NCI-H748 treated with DMSO at 0.1 percent for 48 hours (cell line): Measurements from ENCODE around the gene IFIT2.
A peak's percentile ranks its signal among the peaks of the same experiment; 100 is the strongest.
"Not testable (repeated sequence)": the region's sequence is repeated elsewhere in the genome, so short reads cannot be mapped to it uniquely, and the experiment has no call there.

ENCODE experiments used
- DNase-seq: peaks from one replicate; lab custom pipeline; 2025; lab: John Stamatoyannopoulos, UW

The IFIT2 gene, protein sequence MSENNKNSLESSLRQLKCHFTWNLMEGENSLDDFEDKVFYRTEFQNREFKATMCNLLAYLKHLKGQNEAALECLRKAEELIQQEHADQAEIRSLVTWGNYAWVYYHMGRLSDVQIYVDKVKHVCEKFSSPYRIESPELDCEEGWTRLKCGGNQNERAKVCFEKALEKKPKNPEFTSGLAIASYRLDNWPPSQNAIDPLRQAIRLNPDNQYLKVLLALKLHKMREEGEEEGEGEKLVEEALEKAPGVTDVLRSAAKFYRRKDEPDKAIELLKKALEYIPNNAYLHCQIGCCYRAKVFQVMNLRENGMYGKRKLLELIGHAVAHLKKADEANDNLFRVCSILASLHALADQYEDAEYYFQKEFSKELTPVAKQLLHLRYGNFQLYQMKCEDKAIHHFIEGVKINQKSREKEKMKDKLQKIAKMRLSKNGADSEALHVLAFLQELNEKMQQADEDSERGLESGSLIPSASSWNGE

DNA sequence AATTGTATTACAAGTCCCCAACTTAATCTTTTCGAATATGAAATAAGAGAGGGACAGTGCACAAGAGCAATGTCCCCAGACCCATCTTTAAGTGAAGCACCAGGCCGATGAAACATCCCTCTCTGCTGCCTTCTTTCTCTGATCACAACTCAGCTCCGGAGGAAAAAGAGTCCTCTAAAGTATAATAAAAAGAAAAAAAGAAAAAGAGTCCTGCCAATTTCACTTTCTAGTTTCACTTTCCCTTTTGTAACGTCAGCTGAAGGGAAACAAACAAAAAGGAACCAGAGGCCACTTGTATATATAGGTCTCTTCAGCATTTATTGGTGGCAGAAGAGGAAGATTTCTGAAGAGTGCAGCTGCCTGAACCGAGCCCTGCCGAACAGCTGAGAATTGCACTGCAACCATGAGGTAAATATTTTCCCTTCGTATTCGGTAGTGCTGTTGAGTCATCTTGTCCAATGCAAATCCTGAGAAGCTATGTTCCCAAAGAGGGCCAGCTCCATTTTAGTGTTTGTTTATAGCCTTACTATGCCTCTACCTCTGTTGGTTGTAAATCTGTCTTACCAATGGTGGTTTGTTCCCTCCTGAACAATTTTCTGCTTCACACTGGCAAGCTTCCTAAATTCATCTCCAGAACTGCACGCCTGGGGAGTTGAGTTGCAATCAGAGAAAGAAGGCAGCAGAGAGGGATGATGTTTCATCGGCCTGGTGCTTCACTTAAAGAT, at the start of gene IFIT2:
TSS of gene IFIT2 (plus strand) at position 326 of the 725 bp plus-strand sequence. CDS start at position 404, 78 bp downstream.
- peak; percentile 41 for DNase-seq

DNA sequence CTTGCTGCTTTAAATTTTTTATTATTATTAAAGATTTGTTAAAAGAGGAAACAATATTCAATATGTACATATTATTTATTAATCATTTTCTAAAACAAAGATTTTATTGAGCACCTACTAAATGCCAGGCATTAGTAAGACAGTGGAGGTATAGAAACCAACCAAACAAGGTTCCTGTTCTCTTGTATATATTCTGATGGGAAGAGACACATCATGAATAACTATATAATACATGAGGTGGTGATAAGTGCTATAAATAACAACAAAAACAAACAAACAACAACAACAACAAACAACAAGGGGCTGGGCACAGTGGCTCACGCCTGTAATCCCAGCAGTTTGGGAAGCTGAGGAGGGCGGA, 49.6 kb upstream of the IFIT2 start:
- no peak for DNase-seq

DNA sequence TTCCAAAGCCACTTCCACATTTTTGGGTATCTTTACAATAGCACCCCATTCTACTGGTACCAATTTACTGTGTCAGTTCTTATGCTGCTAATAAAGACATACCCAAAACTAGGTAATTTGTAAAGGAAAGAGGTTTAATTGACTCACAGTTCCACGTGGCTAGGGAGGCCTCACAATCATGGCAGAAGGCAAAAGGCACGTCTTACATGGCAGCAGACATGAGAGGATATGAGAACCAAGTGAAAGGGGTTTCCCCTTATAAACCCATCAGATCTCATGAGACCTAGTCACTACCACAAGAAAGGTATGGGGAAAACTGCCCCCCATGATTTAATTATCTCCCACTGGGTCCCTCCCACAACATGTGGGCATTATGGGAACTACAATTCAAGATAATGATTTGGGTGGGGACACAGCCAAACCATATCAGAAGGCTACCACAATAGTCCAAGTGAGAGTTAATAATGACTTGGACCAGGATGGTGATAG, 46.7 kb upstream of the IFIT2 start:
- not testable (repeated sequence) for DNase-seq

DNA sequence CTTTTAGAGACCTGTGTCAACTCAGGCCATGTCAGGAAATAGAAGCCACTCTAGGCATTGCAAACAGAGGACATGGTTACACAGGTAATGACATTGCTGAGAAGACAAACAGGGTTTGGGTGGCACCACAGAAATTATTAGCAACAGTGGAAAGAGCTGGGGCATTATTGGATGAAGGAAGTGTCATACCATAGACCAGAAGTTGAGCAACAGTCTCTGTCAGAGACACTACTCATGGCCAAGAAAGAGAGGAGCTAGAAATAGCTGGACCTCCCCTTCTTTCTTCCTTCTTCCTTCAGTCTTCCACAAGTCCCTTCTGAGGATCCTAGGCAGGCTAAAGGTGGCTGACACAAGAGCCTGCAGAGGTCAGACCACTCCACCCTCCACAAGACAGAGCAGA, 46.1 kb upstream of the IFIT2 start:
- DNase-seq = no peak

DNA sequence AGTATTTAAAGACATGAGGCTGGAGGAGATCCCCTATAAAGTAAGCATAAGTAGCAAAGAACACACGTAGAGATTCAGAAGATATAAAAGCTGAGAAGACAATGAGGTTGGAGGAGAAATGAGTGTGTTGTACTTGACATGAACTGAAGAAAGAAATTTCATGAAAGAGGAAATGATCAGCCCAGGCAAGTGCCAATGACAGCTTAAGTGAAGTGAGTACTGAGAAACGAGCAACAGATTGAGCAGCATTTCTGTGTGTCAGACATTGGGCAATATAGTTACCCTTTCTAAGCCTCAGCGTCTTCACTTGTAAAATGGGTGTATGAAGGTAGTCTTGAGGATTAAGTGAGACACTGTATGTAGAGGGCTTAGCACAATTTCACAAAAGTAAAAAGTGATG, 45.5 kb upstream of the IFIT2 start:
- no peak for DNase-seq

DNA sequence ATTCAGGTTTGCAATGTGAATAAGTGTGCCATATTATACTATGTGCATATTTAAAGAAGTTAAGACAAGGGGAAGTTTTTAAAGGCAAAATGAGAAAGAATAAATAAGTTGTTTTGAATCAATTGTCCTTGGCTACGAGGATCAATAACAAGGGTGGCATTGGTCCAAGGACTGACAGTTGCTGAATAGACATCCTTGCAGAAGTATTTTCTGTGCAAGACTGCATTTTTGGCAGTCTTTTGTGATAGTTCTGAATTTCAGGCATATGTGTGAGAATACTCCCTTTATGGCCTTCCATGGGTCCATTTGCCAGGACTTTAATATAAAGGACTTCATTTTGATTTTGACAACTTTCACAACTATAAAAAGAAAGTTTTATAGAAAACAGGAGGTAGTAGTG, 44.9 kb upstream of the IFIT2 start:
- DNase-seq = no peak

DNA sequence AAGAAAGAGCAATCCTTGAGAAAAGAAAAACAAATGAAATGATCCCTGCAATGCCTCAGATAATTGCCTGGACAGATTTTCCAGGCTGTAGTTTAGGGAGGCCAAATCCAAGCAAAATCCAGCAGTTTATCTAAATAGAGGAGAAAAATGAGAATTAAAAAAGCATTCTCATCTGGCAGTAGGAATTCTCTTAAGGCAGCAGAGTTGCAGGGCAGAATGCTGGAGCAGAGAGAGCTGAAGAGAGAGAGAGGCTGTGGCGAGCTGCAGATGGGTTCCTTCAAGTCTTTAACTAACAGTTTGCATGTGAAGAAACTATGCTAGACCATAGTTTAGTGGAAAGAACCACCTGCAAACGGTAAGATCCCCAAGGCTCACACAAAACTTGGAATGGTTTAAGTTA, 44.3 kb upstream of the IFIT2 start:
- no peak for DNase-seq

DNA sequence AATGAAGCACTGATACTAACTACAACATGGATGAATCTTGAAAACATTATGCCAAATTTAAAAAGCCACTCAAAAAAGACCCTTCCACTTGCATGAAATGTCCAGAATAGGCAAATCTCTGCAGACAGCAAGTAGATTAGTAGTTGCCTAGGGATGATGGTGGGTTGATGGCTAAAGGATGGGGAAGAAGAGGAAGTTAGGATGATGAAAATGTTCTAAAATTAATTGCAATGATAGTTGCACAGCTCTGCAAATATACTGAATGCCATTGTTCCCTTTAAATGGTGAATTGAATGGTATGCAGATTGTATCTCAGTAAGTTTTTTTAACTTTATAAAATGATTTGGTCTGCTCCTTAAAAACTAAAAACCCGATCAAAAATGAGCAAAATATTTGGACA, 43.0 kb upstream of the IFIT2 start:
- no peak for DNase-seq

DNA sequence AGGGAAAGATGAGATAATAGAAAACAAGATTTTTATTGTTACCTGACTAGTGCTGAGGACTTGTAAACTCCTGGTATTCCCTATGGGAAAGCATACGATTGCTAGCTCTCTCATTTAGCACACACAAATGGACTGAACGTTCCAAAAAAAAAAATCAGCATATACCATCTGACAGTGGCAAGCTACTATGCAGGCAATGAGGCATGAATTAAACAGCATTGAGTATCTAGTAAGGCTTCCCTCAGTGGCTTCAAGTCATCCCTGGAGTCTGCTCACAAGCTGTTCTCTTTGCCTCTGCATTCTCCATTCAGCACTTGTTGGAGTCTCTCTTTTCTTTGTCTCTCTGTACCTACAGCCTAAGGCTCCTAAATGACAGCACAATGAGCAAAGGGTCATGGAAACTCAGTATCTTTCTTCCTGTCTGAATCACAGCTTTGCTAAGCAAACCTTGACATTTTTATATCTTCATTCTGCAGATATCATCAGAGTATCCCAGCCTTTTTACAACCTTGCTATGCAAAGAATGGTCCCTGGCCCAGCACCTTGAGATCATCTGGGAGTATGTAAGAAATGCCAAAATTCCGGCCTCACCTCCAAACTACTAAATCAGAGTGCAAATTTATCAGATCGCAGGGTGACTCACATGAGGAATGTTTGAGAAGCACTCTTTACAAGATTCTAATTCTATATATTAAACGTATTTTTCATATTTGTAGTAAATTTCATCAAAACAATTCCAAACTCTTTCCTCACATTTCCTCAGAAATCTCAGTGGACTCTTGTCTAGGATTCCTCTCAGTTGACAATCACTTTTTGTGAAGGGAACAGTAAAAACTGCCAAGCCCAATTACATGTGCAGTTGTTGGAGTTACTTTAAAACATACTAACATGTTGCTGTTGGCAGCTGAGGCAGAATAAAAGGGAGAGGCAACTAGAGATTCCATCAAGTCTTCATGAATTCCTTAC, 39.5 kb upstream of the IFIT2 start:
- no peak for DNase-seq

DNA sequence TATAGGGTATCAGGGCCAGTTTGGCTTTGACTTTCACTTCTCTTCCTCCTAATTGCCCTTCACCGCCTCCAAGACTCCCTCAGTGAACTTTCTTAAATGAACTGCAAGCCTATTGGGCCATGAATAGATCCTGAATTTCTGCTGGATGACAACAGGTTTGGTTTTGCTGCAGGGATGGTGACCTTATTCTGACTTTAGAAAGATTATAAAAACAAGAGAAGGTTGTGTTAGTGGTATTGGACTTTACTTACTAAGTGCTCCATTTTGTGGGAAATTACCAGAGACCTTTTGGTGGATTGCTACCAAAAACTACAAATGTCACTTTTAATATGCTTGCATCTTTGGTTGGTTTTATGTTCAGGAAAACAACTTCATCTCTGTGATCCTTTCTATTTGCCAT, 38.8 kb upstream of the IFIT2 start:
- no peak for DNase-seq

DNA sequence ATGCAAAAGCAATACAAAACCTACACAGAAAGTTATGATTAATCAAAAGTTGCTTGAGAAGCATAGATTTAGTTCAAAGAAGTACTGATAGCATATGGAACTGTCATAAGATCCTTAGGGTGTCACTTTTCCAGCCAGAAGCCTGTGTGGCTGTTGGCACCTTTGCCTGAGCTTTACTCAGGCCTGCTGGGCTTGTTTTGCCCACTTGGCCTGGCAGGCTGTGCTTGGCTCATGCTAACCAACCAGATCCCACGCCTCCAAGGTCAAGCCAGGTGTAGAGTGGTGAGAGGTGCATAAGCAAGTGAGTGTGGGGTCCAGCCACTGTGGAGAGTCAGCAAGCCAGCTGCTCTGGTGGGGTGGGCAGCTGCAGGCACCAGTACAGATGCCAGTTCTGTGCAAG, 38.3 kb upstream of the IFIT2 start:
- no peak for DNase-seq

DNA sequence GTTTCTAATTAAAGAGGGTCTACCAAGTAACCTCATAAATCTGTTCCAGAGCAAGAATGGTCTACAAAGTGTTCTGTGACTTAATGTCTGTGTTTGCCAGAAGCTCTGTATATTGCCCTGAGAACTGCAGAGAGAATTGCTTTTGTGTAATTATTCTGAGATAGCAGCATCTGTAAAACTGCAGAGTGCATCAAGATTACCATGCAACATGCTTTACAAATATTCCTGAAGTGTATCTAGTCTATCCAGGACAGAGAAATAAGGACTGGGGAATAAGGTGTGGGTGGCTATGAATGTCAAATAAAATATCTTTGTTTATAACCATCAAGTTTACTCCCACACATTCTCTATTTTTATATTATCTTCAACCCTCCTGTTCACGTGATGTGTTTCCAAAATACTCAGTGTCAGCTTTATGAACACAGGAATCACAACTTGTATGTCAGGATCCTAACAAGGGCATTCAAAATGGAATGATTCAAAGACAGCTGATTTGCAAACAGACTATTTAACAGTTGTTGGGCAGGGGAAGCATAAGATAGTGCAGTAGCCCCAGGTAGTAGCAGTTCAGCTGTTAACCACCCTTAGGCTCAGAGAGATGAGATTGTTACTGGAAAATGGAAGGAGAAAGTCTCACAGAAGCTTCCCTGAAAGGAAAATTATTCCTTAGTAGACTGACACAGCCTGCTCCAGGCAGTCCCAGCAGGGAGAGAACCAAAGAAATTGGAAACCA, 35.0 kb upstream of the IFIT2 start:
- DNase-seq = no peak

DNA sequence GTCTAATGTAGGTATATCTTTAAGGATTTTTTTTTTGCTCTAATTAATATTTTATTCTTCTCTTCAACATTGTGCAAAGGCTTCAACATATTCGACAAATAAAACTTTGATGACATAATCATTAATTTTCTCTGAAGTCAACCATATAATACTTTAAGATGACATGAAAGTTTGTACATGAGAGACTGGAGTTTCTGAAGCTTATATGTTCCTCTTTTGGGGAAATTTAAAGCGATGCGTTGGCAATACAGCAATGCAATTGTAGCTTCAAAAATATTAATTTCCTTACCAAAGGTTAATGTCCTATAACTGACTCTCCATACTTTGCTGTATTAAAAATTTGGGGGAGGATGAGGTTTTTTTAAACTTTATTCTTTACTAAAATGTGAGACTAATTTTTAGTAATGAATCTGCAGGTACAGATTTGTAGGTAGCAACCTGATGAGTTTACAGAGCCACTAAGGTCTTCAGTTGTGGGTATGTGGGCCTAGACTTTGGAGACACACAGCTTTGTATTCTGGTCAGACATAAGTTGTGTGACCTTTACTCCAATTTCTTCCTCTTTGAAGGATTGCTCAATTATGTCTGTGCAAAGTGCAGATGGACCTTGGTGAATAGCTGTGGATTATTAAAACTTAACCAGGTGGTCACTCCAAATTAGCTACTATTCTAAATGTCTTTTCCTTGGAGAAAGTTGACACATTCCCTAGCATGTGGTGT, 32.3 kb upstream of the IFIT2 start:
- DNase-seq = no peak

DNA sequence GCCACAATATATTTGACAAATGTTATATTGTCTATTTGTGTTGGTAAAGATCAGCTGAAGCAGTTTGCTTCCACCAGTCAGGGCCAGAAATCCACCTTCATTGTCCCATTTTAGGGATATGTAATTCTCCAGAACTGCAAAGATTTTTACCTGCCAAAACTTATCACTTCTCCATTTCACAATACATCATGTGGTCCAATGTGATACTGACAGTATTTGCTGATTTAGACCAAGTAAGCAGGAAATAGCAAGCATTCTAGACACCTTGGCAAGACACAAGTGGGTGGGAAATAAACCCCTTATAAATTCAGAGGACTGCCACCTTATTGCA, 31.7 kb upstream of the IFIT2 start:
- DNase-seq = no peak

DNA sequence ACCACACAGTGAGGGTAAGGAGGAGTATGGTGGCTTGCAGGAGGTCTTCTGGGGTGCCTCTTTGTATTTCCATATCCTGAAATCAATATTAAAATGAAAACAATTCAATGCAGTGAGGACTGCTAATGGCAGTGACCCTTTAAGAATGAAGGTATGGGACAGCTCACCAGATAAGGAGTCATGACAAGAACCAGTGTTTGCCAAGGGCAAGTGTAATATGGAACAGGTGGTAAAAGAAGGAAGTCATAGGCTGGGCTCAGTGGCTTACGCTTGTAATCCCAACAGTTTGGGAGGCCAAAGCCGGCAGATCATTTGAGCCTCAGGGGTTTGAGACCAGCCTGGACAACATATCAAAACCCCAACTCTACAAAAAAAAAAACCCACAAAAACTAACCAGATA, 30.3 kb upstream of the IFIT2 start:
- no peak for DNase-seq

DNA sequence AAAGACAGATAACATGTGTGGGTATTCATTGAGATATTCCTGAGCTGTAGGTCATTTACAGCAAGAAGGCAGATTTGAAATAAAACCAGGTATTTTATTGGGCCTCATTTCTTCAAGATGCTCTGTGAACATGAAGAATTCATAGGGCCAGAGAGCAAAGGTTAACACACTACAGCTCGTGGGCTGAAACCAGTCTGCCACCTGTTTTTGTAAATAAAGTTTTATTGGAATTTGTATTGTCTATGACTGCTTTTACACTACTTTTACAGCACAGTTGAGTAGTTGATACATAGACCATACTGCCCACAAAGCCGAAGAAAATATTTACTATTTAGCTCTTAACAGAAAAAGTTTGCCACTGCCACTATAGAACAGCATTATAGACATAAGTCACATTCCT, 28.2 kb upstream of the IFIT2 start:
- no peak for DNase-seq

DNA sequence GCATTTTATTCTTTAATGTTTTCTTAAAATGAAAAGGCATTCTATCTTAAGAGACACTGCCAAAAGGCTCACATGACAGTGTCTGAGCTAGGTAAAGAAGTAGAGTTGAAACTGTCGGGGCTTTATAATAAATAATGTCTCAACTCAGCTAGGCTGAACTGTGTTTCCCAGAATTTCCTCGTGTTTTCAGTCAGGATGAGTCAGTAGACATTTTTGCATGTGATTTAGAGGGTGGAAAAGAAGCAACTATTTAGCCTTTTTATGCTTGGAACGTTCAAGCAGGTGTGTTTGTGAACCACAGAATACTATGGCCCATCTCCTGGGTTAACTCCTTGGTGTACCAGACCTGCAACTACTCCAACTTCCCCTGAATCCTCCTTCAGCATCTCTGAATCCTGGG, 26.9 kb upstream of the IFIT2 start:
- DNase-seq = no peak

DNA sequence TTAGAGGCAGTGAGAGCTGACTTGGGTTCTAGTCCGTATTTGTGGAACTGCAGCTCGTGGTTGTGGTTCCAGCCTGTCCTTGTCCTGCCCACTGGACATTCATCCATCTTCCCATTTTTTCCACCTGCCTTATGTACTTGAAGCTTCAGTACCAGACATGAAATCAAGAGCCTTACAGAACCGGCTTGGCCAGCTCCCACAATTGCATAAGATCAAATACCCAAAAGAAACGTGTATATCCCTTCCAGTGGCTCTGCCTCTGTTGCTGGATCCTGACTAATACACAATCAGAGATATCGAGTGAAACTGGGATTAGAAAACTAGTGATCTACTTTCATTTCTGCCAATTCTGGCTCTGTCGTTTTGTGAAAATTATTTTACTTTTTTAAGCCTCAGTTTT, 26.5 kb upstream of the IFIT2 start:
- DNase-seq = no peak

DNA sequence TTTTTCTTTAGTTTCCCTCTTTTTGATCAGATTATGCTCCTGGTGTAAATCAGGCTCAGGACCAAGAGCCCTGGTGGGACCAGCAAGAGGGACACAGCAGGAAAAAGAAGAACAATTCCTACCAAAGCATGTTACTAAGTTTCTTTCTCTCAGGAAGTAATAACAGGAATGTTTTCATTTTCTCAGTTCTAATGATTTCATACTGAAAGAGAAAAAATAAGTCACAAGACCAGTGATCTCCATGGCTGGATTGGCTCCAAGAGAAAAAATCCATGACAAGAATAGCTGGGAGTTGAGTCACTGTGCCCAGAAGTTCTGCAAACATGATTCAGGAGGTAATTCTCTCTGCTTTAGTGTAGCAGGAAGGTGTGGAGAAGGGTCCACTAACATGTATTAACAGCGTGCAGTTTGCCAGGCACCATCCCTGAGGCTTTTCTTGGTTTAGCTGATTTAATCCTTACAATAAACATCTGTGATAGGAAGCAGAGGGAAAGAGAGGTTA, 23.8 kb upstream of the IFIT2 start:
- no peak for DNase-seq

DNA sequence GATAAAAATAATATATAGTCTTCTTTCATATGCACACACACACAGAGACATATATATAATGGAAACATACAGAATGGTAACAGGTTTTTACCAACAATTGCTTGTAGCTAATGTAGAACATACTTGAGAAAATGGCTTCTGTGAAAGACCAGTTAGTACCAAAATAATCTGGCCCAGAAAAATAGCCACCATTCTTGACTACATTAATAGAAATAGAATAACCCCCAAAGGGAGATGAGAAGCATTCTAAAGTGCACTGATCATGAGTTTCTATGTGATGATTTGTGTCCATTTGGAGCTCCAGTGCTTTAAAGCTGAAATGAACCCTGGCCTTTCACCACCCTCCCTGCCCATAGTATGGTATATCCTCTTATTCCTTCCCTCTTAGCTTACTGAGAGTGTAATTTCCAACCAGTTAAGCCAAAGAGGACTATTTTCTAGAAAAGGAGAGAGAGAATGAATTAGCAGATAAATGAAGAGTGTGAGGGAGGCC, 22.9 kb upstream of the IFIT2 start:
- DNase-seq = no peak

DNA sequence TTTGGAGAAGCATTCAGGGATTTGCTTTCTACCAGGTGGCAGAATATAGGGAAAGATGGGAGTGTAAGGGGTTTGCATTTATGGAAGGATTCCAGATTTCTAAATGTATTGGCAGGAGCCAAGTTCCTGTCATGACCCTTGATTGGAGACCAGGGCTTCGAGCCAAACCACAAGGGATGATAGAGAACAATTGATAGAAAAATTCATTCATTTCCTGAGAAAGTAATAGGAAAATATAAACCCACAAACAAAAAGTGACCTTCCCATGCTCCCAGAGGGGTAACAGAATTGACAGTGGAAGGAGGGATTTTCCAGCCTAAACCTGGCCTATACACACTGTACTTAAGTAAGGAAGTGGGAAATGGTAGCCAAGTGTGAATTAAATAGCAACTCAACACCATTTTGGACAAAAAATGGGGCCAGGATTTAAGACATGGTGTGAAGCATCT, 22.4 kb upstream of the IFIT2 start:
- no peak for DNase-seq
